Renal cortex interstitium (tissue), 11 donors: ENCODE results near the gene KLC3. TPM values are rescaled to one million over a fixed set of nuclear protein-coding genes. Genes with fewer than 3 reads are reported as not detected.
"Not testable (repeated sequence)": the region's sequence is repeated elsewhere in the genome, so short reads cannot be mapped to it uniquely, and the experiment has no call there.

ENCODE experiments used
- DNase-seq, 11 donors: peaks; one replicate each; pipeline ENCODE4 v3.0.0-alpha.2; 2013; ENCODE audit warnings: low read depth in 9 of 11, low spot score in 4 of 11; ENCODE audit errors: extremely low read depth in 1 of 11
- polyA plus RNA-seq, 3 donors: library from polyadenylated mRNA; unstranded; fragments of 120-200 nt; gene quantifications; one replicate each; pipeline ENCODE4 v1.2.1, GENCODE V29; 2013; ENCODE audit not compliant: insufficient read length in 3 of 3

The KLC3 gene
- polyA plus RNA-seq, 3 donors, result 1.3 to 2.4 (median 2.0) TPM

- not testable (repeated sequence) for DNase-seq
Measured at GRCh38 chr19:45309322-45309721, 31.2 kb upstream of the KLC3 start.

DNA sequence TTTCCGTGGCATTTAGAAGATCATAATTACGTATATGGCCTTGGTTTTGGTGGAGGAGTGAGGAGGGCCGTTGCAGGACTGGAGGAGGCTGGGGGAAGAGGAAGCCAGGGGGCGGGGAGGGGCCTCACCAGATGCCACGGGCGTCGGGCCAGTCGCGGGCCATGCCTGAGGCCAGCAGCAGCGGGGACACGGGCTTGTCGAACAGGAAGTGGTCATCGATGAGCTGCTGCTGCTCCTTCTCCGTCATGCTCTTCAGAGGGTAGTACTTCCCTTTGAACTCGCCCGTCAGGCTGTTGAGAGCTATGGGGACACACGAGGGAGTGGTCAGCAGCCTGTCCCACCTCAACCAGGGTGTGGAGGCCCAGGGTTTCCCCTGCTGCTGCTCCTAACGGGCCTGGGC is 28.9 kb upstream of the KLC3 start:
- no peak for DNase-seq

DNA sequence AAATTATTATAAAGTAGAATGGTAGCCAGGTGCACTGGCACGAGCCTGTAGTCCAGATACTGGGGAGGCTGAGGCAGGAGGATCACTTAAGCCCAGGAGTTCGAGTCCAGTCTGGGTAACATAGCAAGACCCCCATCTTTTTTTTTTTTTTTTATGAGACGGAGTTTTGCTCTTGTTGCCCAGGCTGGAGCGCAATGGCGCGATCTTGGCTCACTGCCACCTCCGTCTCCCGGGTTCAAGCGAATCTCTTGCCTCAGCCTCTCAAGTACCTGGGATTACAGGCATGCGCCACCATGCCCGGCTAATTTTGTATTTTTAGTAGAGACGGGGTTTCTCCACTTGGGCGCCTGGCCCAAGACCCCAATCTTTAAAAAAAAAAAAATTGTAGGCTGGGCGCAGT is 28.3 kb upstream of the KLC3 start:
- not testable (repeated sequence) for DNase-seq

DNA sequence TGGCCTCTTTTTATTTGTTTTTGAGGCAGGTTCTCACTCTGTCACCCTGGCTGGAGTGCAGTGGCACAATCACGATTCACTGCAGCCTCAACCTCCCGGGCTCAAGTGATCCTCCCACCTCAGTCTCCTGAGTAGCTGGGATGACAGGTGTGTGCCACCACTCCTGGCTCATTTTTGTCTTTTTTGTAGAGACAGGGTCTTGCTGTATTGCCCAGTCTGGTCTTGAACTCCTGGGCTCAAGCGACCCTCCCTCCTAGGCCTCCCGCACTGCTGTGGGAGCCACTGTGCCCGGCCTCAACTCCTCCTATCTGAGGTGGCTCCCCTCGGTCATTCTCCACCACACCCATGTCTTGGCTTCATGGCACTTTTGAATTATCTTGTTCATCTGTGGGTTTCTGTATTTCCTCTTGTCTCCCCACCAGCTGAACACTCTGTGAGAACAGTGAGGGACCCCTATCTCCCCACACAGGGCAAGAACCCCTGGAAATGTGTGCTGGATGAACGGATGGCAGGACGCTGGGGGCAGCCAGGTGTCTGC is 25.8 kb upstream of the KLC3 start:
- DNase-seq, result no peak

DNA sequence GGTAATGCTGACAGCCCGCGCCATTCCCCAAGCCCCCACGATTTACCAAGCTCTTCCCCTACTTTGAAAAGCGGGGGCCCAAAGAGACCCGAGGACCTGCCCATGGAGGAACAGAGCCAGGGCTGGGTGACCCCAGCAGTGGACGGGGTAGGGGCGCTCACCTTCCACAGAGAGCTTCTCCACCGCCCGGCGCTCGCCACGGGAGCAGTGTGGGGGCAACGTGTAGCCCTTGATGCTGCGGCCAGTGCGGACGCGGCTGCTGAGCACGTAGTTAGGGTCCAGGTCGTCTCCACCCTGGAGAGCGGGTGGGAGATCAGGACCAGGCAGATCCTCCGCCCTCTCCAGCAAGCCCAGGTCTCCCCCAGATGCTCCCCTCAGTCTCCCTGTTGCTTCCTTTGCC is 25.2 kb upstream of the KLC3 start:
- no peak for DNase-seq

GRCh38 chr19:45320997-45321775 is 19.4 kb upstream of the KLC3 start:
- no peak for DNase-seq

- no peak for DNase-seq
Measured at GRCh38 chr19:45321848-45322247, 18.7 kb upstream of the KLC3 start.

DNA sequence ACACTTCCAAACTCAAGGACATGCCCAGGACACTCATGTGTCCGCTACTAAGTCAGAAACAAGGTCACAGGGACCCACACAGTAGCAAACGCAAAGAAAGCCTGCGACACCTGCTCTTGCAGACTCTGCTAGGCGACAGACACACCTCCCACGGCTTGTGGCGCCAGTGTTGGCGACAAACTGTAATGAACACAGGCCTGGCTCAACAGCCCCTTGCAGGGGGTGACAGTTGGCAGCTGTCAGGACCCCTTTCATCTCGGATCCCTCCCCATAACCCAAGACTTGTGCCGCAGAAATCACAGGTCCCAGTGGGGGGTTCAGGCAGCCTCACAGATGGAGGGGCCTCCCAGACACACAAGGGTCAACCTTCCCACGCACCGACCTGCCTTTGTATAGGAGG is 18.2 kb upstream of the KLC3 start:
- peak in 1 of 11 donors; percentile 38 for DNase-seq

DNA sequence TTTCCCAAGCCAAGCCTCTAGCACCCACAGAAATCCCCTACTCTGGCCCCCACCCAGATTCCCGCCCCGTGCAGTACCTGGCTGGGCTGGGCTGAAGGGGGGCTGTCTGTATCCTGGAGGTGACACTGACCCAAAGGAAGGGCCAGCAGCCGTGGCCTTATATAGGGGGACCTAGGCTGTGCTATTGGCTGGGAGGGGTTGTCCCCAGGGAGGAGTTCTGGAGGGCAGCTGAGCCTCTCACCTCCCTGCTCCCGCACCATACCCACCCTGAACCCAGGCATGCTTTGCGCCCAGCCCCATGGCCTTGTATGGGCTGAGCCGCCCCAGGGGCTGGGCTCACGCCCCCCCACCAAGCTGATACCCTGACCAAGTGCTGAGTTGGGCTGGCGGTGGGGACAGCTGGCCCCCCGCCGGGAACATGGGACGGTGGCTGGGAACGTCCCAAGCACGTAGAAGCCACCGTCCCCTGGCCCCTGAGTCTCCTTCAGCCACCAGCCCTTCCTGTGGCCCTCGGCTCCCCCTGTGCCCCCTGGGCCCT is 17.7 kb upstream of the KLC3 start, which contains the start of gene CKM:
Gene CKM (minus strand): TSS at position 132 of the 538 bp plus-strand sequence. CDS start 3,162 bp downstream, outside the sequence.
- no peak for DNase-seq

DNA sequence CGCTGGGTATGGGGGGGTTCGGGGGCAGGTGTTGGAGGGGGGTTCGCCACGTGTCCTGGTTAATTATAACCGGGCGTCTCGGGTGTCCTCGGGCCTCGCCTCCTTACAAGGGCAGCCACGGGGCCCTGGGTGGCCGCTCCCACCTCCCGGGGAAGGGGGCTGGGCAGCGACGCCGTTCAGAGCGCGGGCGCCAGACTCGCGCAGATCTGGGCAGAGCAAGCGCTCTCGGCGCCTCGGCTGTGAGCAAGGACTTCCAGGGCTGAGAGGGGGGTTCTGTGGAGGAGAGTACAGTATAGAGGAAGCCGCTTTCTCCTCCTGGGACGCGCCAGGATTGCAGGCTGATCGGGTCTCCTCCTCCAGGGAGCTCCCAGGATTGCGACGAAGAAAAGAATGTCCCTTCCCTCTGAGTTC is 16.9 kb upstream of the KLC3 start:
- DNase-seq, result no peak

DNA sequence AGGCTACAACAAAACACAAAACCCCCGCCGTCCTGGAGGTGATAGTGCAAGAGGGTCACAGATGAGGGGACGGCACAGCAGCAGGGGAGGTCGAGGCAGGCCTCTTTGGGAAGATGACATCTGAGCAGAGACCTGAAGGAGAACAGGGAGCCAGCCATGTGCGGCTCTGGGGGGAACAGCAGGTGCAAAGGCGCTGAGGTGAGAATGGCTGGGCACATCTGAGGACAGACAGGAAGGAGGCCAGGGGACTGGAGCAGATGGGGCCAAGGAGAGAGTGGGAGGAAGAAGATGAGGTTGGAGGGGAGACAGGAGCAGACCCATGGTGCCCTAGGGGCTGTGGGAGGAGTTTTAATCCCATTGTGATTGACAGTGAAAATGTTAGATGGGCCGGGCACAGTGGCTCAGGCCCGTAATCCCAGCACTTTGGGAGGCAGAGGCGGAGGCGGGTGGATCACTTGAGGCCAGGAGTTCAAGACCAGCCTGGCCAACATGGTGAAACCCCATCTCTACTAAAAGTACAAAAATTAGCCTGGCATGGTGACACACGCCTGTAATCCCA is 16.1 kb upstream of the KLC3 start:
- no peak for DNase-seq

DNA sequence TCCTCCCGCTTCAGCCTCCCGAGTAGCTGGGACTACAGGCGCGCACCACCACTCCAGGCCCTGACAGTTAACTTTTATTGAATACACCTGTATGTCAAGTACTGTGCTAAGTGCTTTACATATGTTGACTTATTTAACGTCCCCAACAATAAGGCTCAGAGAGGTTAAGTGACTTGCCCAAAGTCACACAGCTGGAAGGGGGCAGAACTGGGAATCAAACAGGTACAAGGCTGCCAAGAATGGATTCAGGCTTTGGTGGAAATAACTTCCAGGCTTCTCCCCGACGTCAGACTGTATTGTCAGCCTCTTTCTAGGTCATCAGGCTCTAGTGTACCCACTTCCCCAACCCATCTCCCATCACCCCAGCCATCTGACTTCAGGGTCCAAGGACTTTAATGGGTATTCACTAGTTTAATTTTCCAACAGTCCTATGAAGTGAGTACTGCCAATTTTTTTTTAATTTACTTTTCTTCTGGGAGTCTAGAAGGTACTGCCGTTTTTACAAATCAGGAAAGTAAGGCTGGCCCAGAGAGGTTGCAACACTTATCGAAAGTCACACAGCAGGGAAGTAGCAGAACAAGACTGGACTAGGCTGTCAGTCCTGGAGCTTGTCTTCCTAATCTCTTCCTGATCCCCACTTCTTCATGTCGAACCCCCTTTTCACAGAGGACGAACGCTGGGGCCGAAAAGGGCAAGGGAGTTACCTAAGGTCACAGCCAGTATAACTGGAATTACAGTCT is 13.0 kb upstream of the KLC3 start:
- no peak for DNase-seq

DNA sequence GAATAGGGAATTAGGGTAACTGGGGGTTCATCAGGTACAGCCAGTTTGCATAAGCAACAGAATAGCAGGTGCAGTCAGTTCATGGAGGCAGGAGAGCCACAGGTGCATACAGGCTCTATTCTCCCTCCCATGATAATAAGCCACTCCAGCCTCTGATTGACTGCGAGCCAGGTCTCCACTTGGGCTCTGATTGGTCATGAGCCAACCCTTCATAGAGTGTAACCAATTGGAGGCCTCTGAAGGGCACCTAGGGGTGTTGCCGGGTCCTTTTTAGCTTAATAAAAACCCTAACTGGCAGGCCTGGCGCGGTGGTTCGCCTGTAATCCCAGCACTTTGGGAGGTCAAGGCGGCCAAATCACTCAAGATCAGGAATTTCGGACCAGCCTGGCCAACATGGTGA is 9.1 kb upstream of the KLC3 start:
- DNase-seq, result no peak

- DNase-seq, result no peak
Measured at GRCh38 chr19:45333609-45334303, 6.8 kb upstream of the KLC3 start.

DNA sequence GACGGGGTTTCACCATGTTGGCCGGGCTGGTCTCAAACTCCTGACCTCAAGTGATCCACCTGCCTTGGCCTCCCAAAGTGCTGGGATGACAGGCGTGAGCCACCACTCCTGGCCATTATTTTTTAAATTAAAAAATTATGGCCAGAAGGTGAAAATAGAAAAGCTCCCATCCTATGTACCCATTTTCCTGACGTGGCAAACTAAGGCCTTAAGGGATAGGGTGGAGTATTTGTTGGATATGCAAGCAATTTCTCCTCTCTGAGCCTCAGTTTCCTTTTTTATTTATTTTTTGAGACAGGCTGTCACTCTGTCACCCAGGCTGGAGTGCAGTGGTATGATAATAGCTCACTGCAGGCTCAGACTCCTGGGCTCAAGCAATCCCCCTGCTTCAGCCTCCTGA is 5.7 kb upstream of the KLC3 start:
- DNase-seq, result not testable (repeated sequence)

GRCh38 chr19:45336696-45337251 is 3.8 kb upstream of the KLC3 start:
- no peak for DNase-seq

DNA sequence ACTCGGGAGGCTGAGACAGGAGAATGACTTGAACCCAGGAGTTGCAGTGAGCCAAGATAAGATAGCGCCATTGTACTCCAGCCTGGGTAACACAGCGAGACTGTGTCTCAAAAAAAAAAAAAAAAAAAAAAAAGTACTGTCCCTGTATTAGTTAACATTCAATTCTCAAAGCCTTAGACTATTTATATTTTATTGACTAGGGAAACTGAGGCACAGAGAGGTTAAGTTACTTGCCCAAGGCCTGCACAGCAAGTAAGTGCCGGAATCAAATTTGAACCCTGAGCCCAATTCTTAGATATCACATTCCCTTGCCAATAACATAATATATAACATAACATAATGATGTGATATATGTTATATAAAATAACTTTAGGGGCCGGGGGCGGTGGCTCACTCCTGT is 921 bp upstream of the KLC3 start:
- no peak for DNase-seq

DNA sequence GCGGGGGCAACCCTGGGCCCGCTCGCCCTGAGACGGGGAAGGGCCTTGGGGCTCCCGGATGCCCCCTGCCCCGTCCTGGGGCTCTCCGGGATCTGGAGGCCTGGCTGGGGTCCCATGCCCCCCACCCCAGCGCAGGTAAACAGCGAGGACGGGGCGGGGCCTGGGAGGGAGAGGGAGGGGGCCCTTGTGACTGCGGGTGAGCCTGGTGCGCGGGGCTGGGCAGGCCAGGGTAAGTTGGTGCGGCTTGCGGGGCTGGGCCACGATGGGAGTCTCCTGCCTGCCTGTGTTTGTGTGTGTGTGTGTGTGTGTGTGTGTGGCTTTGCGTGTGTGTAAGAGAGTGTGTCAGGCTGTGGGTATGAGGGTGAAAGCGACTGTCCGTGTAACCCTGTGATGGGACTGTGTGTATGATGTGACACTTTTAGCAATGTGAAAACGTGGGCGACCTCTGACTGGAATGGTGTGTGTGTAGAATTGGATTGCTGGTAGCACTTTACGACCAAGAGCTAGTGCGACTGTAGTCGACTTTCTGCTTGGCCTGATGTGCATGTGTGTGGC is 426 bp downstream of the KLC3 start:
- DNase-seq, result no peak

DNA sequence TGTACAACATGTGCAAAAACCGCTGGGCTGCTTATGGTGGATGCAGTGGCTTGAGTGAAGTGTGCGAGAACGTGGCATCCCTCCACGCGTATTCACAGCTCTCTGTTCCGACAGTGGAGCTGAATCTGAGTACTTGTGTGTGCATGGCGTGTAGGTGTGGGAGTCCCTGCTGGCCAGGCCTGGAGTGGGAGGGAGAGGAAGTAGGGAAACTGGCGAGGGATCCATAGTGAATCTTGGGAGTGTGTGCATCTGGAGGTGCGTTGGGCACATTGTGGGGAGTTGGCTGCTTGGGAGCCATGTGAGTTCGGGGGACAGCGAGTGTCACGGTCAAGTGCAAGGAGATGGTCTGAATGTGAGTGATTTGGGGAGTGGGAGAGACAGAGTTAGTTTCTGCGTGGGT is 2.4 kb downstream of the KLC3 start:
- no peak for DNase-seq
